GM12878 (cell line): ENCODE results near the gene SLC9A3. TPM values are rescaled to one million over a fixed set of nuclear protein-coding genes. Genes with fewer than 3 reads are reported as not detected.

Source experiments
- EGR1 ChIP-seq, 2 experiments: IDR thresholded peaks; 1 replicate in 1 of 2; 2 replicates in 1 of 2; pipeline ENCODE4 v1.6.1; 2011 to 2012; ENCODE audit warnings: low read depth in 2 of 2, low read length in 2 of 2, borderline replicate concordance in 1 of 2, mild to moderate bottlenecking in 1 of 2, moderate library complexity in 1 of 2
- FOXM1 ChIP-seq: IDR thresholded peaks from 2 replicates; pipeline ENCODE4 v1.6.1; 2012; ENCODE audit warnings: low read depth, mild to moderate bottlenecking, inconsistent platforms, low read length, moderate library complexity
- KDM1A ChIP-seq: fragments of 200-600 bp; sonication (generic); IDR thresholded peaks from 2 replicates; pipeline ENCODE4 v1.6.1; 2016; ENCODE audit warnings: borderline replicate concordance
- PAX8 ChIP-seq: fragments of 450-650 bp; IDR thresholded peaks from 2 replicates; pipeline ENCODE4 v1.6.1; 2017; ENCODE audit warnings: mild to moderate bottlenecking, moderate library complexity
- POLR2AphosphoS2 ChIP-seq: IDR thresholded peaks from 2 replicates; pipeline ENCODE4 v1.6.1; 2011; ENCODE audit warnings: low read depth, mild to moderate bottlenecking, low read length, improper control_type of control experiment, moderate library complexity
- SMAD1 ChIP-seq: fragments of 450-650 bp; IDR thresholded peaks from 2 replicates; pipeline ENCODE4 v1.6.1; 2018; ENCODE audit warnings: mild to moderate bottlenecking, low read depth; ENCODE audit not compliant: partially characterized antibody
- YY1 ChIP-seq: IDR thresholded peaks from 2 replicates; pipeline ENCODE4 v1.6.1; 2011; ENCODE audit warnings: low read depth, mild to moderate bottlenecking, low read length
- polyA plus RNA-seq, 11 experiments: library from polyadenylated mRNA; depleted of rRNA in 4 of 11; unstranded in 6 of 11; stranded (reverse) in 5 of 11; fragments of >200 nt; fragmentation: Nextera tagmentation in 4 of 11; fragmentation: Illumina TruSeq in 1 of 11; extraction: Ambion mirVana in 4 of 11; extraction: Trizol in 1 of 11; gene quantifications; 1 replicate in 1 of 11; 2 replicates in 10 of 11; pipeline versions ENCODE4 v1.2.1 to v1.2.3, GENCODE V29; 2011 to 2016; ENCODE audit warnings: inconsistent platforms in 2 of 11, missing spikeins in 2 of 11, low read depth in 1 of 11
- total RNA-seq, 4 experiments: library from RNA; depleted of rRNA in 3 of 4; stranded (reverse); fragments of >200 nt in 3 of 4; fragmentation: Illumina TruSeq in 1 of 4; extraction: Trizol in 1 of 4; gene quantifications; 2 replicates each; pipeline versions ENCODE4 v1.2.1 to v1.2.3, GENCODE V29; 2013 to 2021
- TF ChIP-seq, protein P1 (sequence below): fragments of 450-650 bp; IDR thresholded peaks from 2 replicates; pipeline ENCODE4 v1.6.1; 2017; ENCODE audit warnings: mild to moderate bottlenecking, moderate library complexity
- TF ChIP-seq, protein P2 (sequence below): fragments of 150-350 bp; IDR thresholded peaks from 2 replicates; pipeline ENCODE4 v1.6.1; 2014; ENCODE audit warnings: mild to moderate bottlenecking, low read depth, low read length
- TF ChIP-seq, protein P3 (sequence below), 3 experiments: IDR thresholded peaks in 2 of 3; conservative IDR thresholded peaks in 1 of 3; 2 replicates each; pipeline ENCODE4 v1.5.1; 2011; ENCODE audit warnings: low read depth in 3 of 3, low read length in 3 of 3, mild to moderate bottlenecking in 3 of 3, control low read depth in 2 of 3, moderate library complexity in 2 of 3, inconsistent platforms in 1 of 3, mixed read lengths in 1 of 3; ENCODE audit not compliant: control insufficient read depth in 2 of 3, insufficient read depth in 1 of 3; ENCODE audit errors: extremely low read depth in 1 of 3
- TF ChIP-seq, protein P4 (sequence below): fragments of 450-650 bp; conservative IDR thresholded peaks from 2 replicates; pipeline ENCODE4 v1.6.1; 2017; ENCODE audit warnings: mild to moderate bottlenecking, moderate library complexity
- TF ChIP-seq, protein P5 (sequence below): IDR thresholded peaks from 2 replicates; pipeline ENCODE4 v1.6.1; 2012; ENCODE audit warnings: improper control_type of control experiment, low read depth, low read length; ENCODE audit not compliant: insufficient replicate concordance

SLC9A3 gene
- total and polyA plus RNA-seq, 10 of the 15 experiments (the other 5 are each of a cell fraction or from before 2014, with no cell fraction given), result 0.04 to 5.2 (median 2.3) TPM; not detected in 1

DNA sequence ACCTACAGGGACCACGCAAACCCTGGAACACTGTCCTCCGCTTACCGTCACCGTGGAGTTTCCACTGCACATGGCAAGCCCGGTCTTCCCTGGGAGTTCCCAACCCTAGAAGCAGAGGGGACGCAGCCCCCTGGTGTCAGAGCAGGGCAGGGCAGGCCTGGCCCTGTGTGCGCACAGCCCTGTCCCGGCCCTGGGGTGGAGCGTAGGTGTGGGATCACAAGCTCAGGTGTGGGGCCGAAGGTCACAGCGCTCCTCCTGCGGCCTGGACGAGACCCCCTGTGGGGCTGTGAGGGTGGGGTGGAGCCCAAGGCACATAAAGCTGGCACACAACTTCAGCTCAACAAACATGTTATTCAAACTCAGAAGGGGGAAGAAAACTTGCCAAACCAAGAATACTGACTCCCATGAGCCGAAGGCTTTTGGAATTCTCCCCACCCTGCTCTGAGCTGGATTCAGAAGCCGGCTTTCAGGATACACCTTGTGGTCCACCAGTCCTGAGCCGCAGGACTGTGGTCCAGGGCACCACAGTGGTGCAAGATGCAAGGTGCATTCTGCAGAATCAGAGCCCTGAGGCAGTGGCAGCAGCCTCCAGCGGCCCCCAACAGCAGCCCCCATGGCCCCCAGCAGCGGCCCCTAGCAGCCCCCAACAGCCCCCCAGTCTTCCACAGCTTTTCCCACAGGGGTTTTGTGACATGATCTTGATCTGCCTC is 93.1 kb downstream of the SLC9A3 start (continued):
- TF ChIP-seq, protein P1, sequence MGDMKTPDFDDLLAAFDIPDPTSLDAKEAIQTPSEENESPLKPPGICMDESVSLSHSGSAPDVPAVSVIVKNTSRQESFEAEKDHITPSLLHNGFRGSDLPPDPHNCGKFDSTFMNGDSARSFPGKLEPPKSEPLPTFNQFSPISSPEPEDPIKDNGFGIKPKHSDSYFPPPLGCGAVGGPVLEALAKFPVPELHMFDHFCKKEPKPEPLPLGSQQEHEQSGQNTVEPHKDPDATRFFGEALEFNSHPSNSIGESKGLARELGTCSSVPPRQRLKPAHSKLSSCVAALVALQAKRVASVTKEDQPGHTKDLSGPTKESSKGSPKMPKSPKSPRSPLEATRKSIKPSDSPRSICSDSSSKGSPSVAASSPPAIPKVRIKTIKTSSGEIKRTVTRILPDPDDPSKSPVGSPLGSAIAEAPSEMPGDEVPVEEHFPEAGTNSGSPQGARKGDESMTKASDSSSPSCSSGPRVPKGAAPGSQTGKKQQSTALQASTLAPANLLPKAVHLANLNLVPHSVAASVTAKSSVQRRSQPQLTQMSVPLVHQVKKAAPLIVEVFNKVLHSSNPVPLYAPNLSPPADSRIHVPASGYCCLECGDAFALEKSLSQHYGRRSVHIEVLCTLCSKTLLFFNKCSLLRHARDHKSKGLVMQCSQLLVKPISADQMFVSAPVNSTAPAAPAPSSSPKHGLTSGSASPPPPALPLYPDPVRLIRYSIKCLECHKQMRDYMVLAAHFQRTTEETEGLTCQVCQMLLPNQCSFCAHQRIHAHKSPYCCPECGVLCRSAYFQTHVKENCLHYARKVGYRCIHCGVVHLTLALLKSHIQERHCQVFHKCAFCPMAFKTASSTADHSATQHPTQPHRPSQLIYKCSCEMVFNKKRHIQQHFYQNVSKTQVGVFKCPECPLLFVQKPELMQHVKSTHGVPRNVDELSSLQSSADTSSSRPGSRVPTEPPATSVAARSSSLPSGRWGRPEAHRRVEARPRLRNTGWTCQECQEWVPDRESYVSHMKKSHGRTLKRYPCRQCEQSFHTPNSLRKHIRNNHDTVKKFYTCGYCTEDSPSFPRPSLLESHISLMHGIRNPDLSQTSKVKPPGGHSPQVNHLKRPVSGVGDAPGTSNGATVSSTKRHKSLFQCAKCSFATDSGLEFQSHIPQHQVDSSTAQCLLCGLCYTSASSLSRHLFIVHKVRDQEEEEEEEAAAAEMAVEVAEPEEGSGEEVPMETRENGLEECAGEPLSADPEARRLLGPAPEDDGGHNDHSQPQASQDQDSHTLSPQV, result 0 out of 2 replicates have a peak, but pooled peaks have one; percentile 8
- TF ChIP-seq, protein P2, sequence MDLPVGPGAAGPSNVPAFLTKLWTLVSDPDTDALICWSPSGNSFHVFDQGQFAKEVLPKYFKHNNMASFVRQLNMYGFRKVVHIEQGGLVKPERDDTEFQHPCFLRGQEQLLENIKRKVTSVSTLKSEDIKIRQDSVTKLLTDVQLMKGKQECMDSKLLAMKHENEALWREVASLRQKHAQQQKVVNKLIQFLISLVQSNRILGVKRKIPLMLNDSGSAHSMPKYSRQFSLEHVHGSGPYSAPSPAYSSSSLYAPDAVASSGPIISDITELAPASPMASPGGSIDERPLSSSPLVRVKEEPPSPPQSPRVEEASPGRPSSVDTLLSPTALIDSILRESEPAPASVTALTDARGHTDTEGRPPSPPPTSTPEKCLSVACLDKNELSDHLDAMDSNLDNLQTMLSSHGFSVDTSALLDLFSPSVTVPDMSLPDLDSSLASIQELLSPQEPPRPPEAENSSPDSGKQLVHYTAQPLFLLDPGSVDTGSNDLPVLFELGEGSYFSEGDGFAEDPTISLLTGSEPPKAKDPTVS, result no peak
- TF ChIP-seq SMAD1, result no peak
- TF ChIP-seq, protein P3, sequence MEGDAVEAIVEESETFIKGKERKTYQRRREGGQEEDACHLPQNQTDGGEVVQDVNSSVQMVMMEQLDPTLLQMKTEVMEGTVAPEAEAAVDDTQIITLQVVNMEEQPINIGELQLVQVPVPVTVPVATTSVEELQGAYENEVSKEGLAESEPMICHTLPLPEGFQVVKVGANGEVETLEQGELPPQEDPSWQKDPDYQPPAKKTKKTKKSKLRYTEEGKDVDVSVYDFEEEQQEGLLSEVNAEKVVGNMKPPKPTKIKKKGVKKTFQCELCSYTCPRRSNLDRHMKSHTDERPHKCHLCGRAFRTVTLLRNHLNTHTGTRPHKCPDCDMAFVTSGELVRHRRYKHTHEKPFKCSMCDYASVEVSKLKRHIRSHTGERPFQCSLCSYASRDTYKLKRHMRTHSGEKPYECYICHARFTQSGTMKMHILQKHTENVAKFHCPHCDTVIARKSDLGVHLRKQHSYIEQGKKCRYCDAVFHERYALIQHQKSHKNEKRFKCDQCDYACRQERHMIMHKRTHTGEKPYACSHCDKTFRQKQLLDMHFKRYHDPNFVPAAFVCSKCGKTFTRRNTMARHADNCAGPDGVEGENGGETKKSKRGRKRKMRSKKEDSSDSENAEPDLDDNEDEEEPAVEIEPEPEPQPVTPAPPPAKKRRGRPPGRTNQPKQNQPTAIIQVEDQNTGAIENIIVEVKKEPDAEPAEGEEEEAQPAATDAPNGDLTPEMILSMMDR (IDR thresholded peaks at IDR 0.05 in 2 of 3, conservative IDR thresholded peaks at IDR 0.05 in 1 of 3; ENCODE audit: control insufficient read depth in 2 of 3, extremely low read depth in 1 of 3, insufficient read depth in 1 of 3, low read depth in 3 of 3, low read length in 3 of 3), result peak; percentile 75 to 89 (median 89)
- peak in 1 of 2 experiments; percentile 8; a peak in 1 of 3 replicates for TF ChIP-seq EGR1 (IDR thresholded peaks at IDR 0.05; ENCODE audit: borderline replicate concordance in 1 of 2, low read depth in 2 of 2, low read length in 2 of 2)
- no peak for TF ChIP-seq PAX8
- TF ChIP-seq, protein P4, sequence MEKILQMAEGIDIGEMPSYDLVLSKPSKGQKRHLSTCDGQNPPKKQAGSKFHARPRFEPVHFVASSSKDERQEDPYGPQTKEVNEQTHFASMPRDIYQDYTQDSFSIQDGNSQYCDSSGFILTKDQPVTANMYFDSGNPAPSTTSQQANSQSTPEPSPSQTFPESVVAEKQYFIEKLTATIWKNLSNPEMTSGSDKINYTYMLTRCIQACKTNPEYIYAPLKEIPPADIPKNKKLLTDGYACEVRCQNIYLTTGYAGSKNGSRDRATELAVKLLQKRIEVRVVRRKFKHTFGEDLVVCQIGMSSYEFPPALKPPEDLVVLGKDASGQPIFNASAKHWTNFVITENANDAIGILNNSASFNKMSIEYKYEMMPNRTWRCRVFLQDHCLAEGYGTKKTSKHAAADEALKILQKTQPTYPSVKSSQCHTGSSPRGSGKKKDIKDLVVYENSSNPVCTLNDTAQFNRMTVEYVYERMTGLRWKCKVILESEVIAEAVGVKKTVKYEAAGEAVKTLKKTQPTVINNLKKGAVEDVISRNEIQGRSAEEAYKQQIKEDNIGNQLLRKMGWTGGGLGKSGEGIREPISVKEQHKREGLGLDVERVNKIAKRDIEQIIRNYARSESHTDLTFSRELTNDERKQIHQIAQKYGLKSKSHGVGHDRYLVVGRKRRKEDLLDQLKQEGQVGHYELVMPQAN, result no peak
- TF ChIP-seq, protein P5, sequence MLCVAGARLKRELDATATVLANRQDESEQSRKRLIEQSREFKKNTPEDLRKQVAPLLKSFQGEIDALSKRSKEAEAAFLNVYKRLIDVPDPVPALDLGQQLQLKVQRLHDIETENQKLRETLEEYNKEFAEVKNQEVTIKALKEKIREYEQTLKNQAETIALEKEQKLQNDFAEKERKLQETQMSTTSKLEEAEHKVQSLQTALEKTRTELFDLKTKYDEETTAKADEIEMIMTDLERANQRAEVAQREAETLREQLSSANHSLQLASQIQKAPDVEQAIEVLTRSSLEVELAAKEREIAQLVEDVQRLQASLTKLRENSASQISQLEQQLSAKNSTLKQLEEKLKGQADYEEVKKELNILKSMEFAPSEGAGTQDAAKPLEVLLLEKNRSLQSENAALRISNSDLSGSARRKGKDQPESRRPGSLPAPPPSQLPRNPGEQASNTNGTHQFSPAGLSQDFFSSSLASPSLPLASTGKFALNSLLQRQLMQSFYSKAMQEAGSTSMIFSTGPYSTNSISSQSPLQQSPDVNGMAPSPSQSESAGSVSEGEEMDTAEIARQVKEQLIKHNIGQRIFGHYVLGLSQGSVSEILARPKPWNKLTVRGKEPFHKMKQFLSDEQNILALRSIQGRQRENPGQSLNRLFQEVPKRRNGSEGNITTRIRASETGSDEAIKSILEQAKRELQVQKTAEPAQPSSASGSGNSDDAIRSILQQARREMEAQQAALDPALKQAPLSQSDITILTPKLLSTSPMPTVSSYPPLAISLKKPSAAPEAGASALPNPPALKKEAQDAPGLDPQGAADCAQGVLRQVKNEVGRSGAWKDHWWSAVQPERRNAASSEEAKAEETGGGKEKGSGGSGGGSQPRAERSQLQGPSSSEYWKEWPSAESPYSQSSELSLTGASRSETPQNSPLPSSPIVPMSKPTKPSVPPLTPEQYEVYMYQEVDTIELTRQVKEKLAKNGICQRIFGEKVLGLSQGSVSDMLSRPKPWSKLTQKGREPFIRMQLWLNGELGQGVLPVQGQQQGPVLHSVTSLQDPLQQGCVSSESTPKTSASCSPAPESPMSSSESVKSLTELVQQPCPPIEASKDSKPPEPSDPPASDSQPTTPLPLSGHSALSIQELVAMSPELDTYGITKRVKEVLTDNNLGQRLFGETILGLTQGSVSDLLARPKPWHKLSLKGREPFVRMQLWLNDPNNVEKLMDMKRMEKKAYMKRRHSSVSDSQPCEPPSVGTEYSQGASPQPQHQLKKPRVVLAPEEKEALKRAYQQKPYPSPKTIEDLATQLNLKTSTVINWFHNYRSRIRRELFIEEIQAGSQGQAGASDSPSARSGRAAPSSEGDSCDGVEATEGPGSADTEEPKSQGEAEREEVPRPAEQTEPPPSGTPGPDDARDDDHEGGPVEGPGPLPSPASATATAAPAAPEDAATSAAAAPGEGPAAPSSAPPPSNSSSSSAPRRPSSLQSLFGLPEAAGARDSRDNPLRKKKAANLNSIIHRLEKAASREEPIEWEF, result no peak
- no peak for TF ChIP-seq KDM1A
- peak; percentile 32; the same call in 1 of the 2 replicates for TF ChIP-seq YY1
- no peak for TF ChIP-seq POLR2AphosphoS2
- no peak for TF ChIP-seq FOXM1
